Endothelial cell of umbilical vein (primary cell): Measurements from ENCODE around the gene COL5A1. TPM values are rescaled to one million over a fixed set of nuclear protein-coding genes. Genes with fewer than 3 reads are reported as not detected.

Experiments used
- BruUV-seq: library from RNA; stranded (reverse); fragments of 400-500 nt; replicated peaks from 2 replicates; lab custom pipeline; 2021; lab: Mats Ljungman, UMichigan
- CTCF ChIA-PET: fragments of 300-600, 350-600 bp; sonication (Branson Sonifier 250); formaldehyde crosslinking; loops from one replicate; lab custom pipeline; 2021; ENCODE audit warnings: antibody characterized with exemption, inconsistent platforms; lab: Charles Lee
- POLR2A ChIA-PET: fragments of 300-600, 350-600 bp; sonication (Branson Sonifier 250); formaldehyde crosslinking; loops from one replicate; lab custom pipeline; 2021; ENCODE audit warnings: antibody characterized with exemption, inconsistent platforms; lab: Charles Lee
- DNase-seq: peaks from one replicate; pipeline ENCODE4 v3.0.0-alpha.2; 2011; ENCODE audit warnings: low read depth, low spot score
- FAIRE-seq: peaks from 2 replicates; lab custom pipeline; 2011; peaks lifted over from hg19 to GRCh38; lab: Jason Lieb, UNC
- H2AFZ ChIP-seq: 2 replicates; pipeline ENCODE4 v1.6.0; 2012; ENCODE audit warnings: low read depth, low read length, control low read depth, inconsistent platforms
- H3K27ac ChIP-seq: 2 replicates; pipeline ENCODE4 v1.5.1; 2011; ENCODE audit warnings: low read depth, mild to moderate bottlenecking, control low read depth, low read length, moderate library complexity; ENCODE audit not compliant: insufficient read depth
- H3K27me3 ChIP-seq, 2 experiments: 2 replicates each; pipeline versions ENCODE4 v1.6.0 to v1.6.1; 2011; ENCODE audit warnings: low read length in 2 of 2, mixed read lengths in 1 of 2; ENCODE audit not compliant: control insufficient read depth in 2 of 2, insufficient read depth in 2 of 2
- H3K36me3 ChIP-seq, 2 experiments: 2 replicates in 1 of 2; 3 replicates in 1 of 2; pipeline ENCODE4 v1.5.1; 2011; ENCODE audit warnings: low read length in 2 of 2, mild to moderate bottlenecking in 1 of 2, moderate library complexity in 1 of 2; ENCODE audit not compliant: control insufficient read depth in 2 of 2, insufficient read depth in 2 of 2; ENCODE audit errors: extremely low read depth in 1 of 2
- H3K4me1 ChIP-seq: 3 replicates; pipeline ENCODE4 v1.5.1; 2011; ENCODE audit warnings: mild to moderate bottlenecking, low read length; ENCODE audit not compliant: control insufficient read depth, insufficient read depth; ENCODE audit errors: extremely low read depth
- H3K4me2 ChIP-seq: 2 replicates; pipeline ENCODE4 v1.6.1; 2011; ENCODE audit warnings: low read length, control low read depth, mixed read lengths; ENCODE audit not compliant: insufficient read depth
- H3K4me3 ChIP-seq, 3 experiments: fragments of 200-600 bp in 1 of 3; sonication (generic), shearing (Covaris generic) in 1 of 3; replicated peaks in 1 of 3; 2 replicates each; pipeline ENCODE4 v1.5.1; 2011 to 2016; ENCODE audit warnings: control low read depth in 3 of 3, low read length in 3 of 3, mild to moderate bottlenecking in 2 of 3, inconsistent platforms in 1 of 3, low read depth in 1 of 3, moderate library complexity in 1 of 3; ENCODE audit not compliant: insufficient read depth in 1 of 3
- H3K79me2 ChIP-seq: 2 replicates; pipeline ENCODE4 v1.6.0; 2012; ENCODE audit warnings: low read length, inconsistent platforms; ENCODE audit not compliant: control insufficient read depth, insufficient read depth
- H3K9ac ChIP-seq: replicated peaks from 2 replicates; pipeline ENCODE3; 2011; ENCODE audit warnings: low read length, control low read depth; ENCODE audit not compliant: insufficient read depth; ENCODE audit errors: extremely low read depth
- H3K9me1 ChIP-seq: replicated peaks from 3 replicates; pipeline ENCODE4 v1.6.0; 2011; ENCODE audit warnings: mild to moderate bottlenecking, low read length; ENCODE audit not compliant: control insufficient read depth, insufficient read depth; ENCODE audit errors: extremely low read depth
- H3K9me3 ChIP-seq: replicated peaks from 2 replicates; pipeline ENCODE4 v1.5.1; 2012; ENCODE audit warnings: low read length, inconsistent platforms; ENCODE audit not compliant: control insufficient read depth, insufficient read depth
- H4K20me1 ChIP-seq: replicated peaks from 2 replicates; pipeline ENCODE3; 2011; ENCODE audit warnings: mild to moderate bottlenecking, low read length; ENCODE audit not compliant: control insufficient read depth, insufficient read depth; ENCODE audit errors: extremely low read depth
- CTCF ChIP-seq, 2 donors: IDR thresholded peaks; 1 replicate in 1 of 2; 2 replicates in 1 of 2; pipeline ENCODE4 v1.5.1; 2011; ENCODE audit warnings: low read length in 2 of 2, mild to moderate bottlenecking in 2 of 2, moderate library complexity in 2 of 2, control low read depth in 1 of 2, inconsistent platforms in 1 of 2, low read depth in 1 of 2; ENCODE audit not compliant: insufficient read depth in 1 of 2; ENCODE audit errors: extremely low read depth in 1 of 2
- EZH2 ChIP-seq: IDR thresholded peaks from 2 replicates; pipeline ENCODE4 v1.6.1; 2012; ENCODE audit warnings: borderline replicate concordance, low read depth, mild to moderate bottlenecking, moderate library complexity, low read length, inconsistent platforms; ENCODE audit not compliant: severe bottlenecking
- FOS ChIP-seq: IDR thresholded peaks from 2 replicates; pipeline ENCODE4 v1.6.1; 2011; ENCODE audit warnings: mild to moderate bottlenecking, low read length, moderate library complexity, borderline replicate concordance; ENCODE audit not compliant: insufficient read depth
- GATA2 ChIP-seq: IDR thresholded peaks from 2 replicates; pipeline ENCODE4 v1.7.0; 2011; ENCODE audit warnings: low read depth, mild to moderate bottlenecking, moderate library complexity, mixed read lengths, low read length; ENCODE audit not compliant: insufficient read length, insufficient read depth
- JUN ChIP-seq: IDR thresholded peaks from 2 replicates; pipeline ENCODE4 v1.6.1; 2011; ENCODE audit warnings: borderline replicate concordance, low read depth; ENCODE audit not compliant: insufficient read length, insufficient read depth
- MYC ChIP-seq: IDR thresholded peaks from one replicate; pipeline ENCODE4 v1.6.1; 2011; ENCODE audit warnings: mild to moderate bottlenecking, low read depth, low read length
- POLR2A ChIP-seq: IDR thresholded peaks from 2 replicates; pipeline ENCODE4 v1.6.1; 2012; ENCODE audit warnings: low read depth, mild to moderate bottlenecking, control low read depth, low read length
- POLR2AphosphoS5 ChIP-seq: IDR thresholded peaks from 2 replicates; pipeline ENCODE4 v1.6.1; 2012; ENCODE audit warnings: low read depth, mild to moderate bottlenecking, control low read depth, low read length, moderate library complexity; ENCODE audit not compliant: insufficient read depth
- dilution Hi-C: fragments of 300-500 bp; cut with MboI; formaldehyde crosslinking; loops from one replicate; pipeline ENCODE4 v1.15.0; 2019; ENCODE audit warnings: low sequenced_read_pairs; ENCODE audit not compliant: extremely low pct_ligation_motif_present
- intact Hi-C: fragments of 100-400 bp; cut with micrococcal nuclease; formaldehyde crosslinking; loops from one replicate; pipeline ENCODE4 v1.10.0; 2022
- polyA plus RNA-seq, 4 experiments: library from polyadenylated mRNA; depleted of rRNA in 3 of 4; stranded (reverse) in 3 of 4; unstranded in 1 of 4; fragments of >200 nt; gene quantifications; 2 replicates each; pipeline versions ENCODE4 v1.2.1 to v1.2.3, GENCODE V29; 2011 to 2012; ENCODE audit warnings: missing spikeins in 1 of 4
- total RNA-seq: library from RNA; stranded (reverse); gene quantifications from 2 replicates; pipeline ENCODE4 v1.2.3, GENCODE V29; 2021
- TF ChIP-seq, protein P1 (sequence below): IDR thresholded peaks from 2 replicates; pipeline ENCODE4 v1.6.1; 2011; ENCODE audit not compliant: insufficient read depth, insufficient read length

COL5A1 gene
- total and polyA plus RNA-seq, 2 donors (not counting 3 experiments of a cell fraction or from before 2014, with no cell fraction given), result 97.4 to 175 TPM

DNA sequence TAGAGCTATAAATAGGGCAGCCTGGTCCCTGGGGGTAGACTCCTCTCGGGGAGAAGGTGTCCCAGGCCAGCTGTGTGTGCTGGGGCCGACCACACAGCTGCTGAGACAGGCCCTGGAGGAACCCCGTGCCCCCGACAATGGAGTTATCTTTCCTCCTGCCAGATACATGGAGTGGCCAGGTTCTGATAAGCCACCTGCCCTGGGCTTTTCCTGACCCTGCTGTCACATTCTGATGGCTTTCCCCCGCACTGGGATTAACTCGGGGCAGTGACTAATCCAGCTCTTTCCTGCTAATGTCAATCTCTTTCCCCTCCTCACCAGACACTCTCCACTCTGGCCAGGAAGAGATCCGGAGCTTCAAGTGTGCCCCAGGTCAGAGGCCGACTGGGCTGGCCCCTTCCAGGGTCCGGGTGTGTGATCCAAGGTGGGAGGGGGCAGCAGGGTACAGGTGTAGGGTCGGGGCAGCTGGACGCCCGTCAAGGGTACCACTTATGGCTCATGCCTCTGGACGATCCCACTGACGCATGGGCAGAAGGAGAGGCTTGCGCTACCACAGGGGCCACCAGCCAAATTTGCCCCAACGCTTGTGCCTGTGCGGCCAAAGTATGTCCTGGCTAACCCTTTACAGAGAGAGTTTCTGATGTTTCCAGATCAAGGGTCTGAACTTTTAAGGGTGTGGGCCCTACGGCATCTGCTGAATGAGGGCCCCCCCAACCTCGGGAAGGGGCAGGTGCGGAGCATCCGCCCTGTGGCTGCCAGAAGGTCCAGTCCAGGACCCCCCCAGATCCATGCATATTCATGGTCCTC, 20.6 kb upstream of the COL5A1 start:
- intact Hi-C loops, result no loop called here
- DNase-seq (no peak), FAIRE-seq (peak; percentile 54)
- no peak overlapping the region for H3K4me2 ChIP-seq
- H3K4me3 ChIP-seq, result no peak overlapping the region
- no peak overlapping the region for H3K27ac ChIP-seq
- ChIA-PET CTCF (interaction anchor here (0.9 to 1.0 kb wide), 3 partner anchors 9 to 119 kb away, joined by 3 to 4 read pairs (median 3); no protein-coding TSS in a partner anchor), POLR2A (no interaction called here)
- peaks cover 0 to 1% of the 10 kb centered on the region in 2 experiments for H3K27me3 ChIP-seq
- H4K20me1 ChIP-seq, result no peaks in the 10 kb centered on the region
- H3K9me1 ChIP-seq, result no peaks in the 10 kb centered on the region
- dilution Hi-C loops, result no loop called here
- TF ChIP-seq FOS, result peak; percentile 46
- TF ChIP-seq GATA2, result peak; percentile 43
- TF ChIP-seq MYC, result no peak
- no peak for TF ChIP-seq EZH2
- no peak overlapping the region for H3K9ac ChIP-seq
- H2AFZ ChIP-seq, result no peak overlapping the region
- H3K79me2 ChIP-seq, result no peaks in the 10 kb centered on the region
- H3K4me1 ChIP-seq, result peaks cover 24% of the 10 kb centered on the region
- no peaks in the 10 kb centered on the region for H3K9me3 ChIP-seq
- no peaks in the 10 kb centered on the region for H3K36me3 ChIP-seq
- no TSS peak for BruUV-seq

- no peaks in the 10 kb centered on the region for H4K20me1 ChIP-seq
- no TSS peak for BruUV-seq
- POLR2A ChIA-PET, result no interaction called here
- no peak overlapping the region for H3K4me2 ChIP-seq
- no peak for DNase-seq
- no peak overlapping the region for H3K4me3 ChIP-seq
- H3K9me1 ChIP-seq, result no peaks in the 10 kb centered on the region
- H3K27ac ChIP-seq, result no peak overlapping the region
- TF ChIP-seq EZH2, result no peak
- TF ChIP-seq FOS, result no peak
- TF ChIP-seq, protein P1, sequence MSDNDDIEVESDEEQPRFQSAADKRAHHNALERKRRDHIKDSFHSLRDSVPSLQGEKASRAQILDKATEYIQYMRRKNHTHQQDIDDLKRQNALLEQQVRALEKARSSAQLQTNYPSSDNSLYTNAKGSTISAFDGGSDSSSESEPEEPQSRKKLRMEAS, result no peak
- no peak for TF ChIP-seq GATA2
- no peak for TF ChIP-seq CTCF (IDR thresholded peaks at IDR 0.05; ENCODE audit: extremely low read depth in 1 of 2, insufficient read depth in 1 of 2, low read depth in 1 of 2, low read length in 2 of 2)
- no peak for TF ChIP-seq MYC
- no peak for TF ChIP-seq JUN
- TF ChIP-seq POLR2A, result no peak
- no peak for TF ChIP-seq POLR2AphosphoS5
- FAIRE-seq, result no peak
- peaks cover 29% of the 10 kb centered on the region for H3K4me1 ChIP-seq
- dilution Hi-C loops (no loop called here), intact Hi-C loops (no loop called here)
- H3K79me2 ChIP-seq, result no peaks in the 10 kb centered on the region
- no peak overlapping the region for H3K9ac ChIP-seq
- no peaks in the 10 kb centered on the region for H3K36me3 ChIP-seq
- H2AFZ ChIP-seq, result no peak overlapping the region
- no peaks in the 10 kb centered on the region for H3K9me3 ChIP-seq
- CTCF ChIA-PET, result interaction anchor here (0.8 to 1.0 kb wide), 2 partner anchors 21 to 120 kb away, joined by 3 to 4 read pairs; no protein-coding TSS in a partner anchor
- no peaks in the 10 kb centered on the region for H3K27me3 ChIP-seq
Measured at GRCh38 chr9:134621558-134622110, 20.0 kb upstream of the COL5A1 start.
